GM18873 (cell line): ENCODE measurements around the gene AHCTF1.
"Not testable (repeated sequence)": the region's sequence is repeated elsewhere in the genome, so short reads cannot be mapped to it uniquely, and the experiment has no call there.

ENCODE experiments used
- ATAC-seq: cut with Tn5 transposase; IDR thresholded peaks from one replicate; pipeline ENCODE4 v1.9.1; 2021; ENCODE audit warnings: mild to moderate bottlenecking, moderate library complexity, moderate number of reproducible peaks; ENCODE audit not compliant: unreplicated experiment, low FRiP score

AHCTF1 gene

DNA sequence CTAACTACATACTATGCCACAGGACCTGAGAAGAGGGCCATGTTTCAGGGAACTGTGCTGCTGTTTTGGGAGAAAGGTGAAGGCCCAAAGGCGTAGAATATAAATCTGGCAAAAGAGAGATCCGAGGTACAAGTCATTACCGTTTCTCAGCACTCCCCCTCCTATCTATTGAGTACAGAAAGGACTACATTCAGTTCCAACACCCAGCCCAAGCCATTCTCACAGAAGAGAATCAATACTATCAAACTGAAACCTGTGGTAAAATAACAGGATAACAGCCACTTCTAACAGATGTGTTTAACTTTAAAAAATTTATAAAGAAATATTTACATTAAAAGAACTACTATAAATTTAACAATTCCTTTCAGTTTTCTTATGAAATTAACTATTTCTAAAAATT, 7.8 kb downstream of the AHCTF1 start:
- ATAC-seq, result no peak

DNA sequence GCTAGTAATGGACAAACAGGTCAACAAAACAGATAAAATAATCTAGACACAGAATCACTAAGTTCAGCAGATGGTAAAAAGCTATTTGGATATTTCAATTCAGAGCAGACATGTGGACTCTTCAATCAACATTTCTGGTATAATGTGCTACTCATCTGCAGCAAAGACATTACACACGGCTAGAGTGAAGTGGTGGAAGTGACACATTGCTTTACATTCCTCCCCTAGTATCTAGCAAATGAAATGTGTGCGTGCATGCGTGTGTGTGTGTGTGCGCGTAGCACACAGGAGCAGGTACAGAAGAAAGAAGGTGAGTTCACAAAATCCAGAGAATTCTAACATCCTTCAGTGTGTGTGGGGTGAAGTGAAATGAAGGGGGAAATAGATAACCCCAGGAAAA, 8.3 kb downstream of the AHCTF1 start:
- no peak for ATAC-seq

- no peak for ATAC-seq
Measured at GRCh38 chr1:246921481-246921880, 10.3 kb downstream of the AHCTF1 start.

DNA sequence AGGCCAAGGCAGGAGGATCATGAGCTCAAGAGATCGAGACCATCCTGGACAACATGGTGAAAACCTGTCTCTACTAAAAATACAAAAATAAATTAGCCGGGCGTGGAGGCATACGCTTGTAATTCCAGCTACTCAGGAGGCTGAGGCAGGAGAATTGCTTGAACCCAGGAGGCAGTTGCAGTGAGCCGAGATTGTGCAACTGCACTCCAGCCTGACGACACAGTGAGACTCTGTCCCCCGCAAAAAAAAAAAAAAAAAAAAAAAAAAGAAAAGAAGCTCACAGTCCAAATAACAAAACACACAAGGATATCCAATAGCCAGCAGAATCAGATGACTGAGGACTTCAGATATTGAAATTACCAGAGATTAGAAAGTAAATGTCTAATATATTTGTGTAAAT, 11.8 kb downstream of the AHCTF1 start:
- no peak for ATAC-seq

DNA sequence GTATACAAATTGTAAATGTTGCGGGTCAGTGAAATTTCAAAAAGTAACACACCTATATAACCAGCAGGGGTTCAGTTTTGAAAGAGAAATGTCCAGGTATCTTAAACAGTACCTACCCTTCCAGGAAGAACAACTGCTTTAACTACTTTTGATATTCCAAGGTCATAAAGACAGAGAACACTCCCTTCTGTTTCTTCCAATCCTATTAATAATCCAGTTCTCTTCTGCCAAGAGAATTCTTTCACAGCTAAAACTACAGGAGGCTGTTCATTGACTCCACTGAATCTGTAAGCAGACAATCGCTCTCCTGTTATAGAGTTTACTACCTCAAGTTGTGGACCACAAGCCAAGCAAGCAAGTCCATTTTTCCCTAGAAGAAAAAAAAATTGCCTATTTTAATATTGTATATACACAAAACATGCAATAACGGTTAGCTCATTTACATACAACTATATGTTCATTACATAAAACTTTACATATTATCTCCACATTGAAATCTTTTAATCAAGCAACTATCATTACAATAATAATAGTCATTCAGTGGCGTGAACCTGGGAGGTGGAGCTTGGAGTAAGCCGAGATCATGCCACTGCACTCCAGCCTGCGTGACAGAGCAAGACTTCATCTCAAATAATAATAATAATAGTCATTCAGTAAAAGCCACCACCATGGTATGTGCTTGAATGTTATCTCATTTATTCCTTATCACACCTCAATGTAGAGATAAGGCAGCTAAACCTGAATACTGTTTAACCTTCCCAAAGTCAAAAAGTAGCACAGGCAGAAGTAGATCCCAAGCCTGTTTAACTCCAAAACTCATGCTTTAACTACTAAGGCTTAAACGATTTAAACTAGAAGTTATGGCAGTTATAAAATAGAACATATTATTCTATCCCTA, 15.5 kb downstream of the AHCTF1 start:
- not testable (repeated sequence) for ATAC-seq

DNA sequence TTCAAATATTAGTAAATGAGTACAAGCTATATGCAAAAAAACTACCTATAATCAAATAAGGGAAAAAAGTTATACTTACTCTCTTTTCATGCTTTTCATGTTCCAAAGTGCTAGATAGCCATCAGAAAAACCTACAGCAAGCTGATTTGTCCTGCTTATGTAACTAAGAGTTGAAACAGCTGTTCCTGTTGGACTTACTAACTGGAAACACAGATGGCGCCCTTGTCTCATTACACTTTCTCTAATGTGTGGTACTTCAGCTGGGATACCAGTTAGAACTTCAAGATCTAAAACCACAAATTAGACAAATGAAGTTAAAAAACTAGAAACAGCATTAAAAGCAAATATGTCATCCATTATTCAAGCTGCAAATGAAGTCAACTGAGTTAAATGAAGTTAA, 24.3 kb downstream of the AHCTF1 start:
- ATAC-seq, result no peak

DNA sequence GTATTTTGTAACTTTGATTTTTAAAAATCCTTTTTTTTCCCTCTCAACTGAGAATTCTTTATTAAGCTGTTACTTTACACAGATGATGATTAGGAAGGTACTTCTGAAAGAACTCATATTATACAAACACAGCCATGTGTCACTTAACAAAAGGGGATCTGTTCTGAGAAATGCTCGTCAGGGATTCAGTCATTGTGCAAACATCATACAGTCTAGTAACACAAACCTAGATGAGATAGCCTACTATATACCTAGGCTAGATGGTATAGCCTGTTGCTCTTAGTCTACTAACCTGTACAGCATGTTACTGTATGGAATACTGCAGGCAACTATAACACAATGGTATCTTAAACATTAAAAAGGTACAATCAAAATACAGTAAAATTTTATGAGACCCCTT, 24.9 kb downstream of the AHCTF1 start:
- ATAC-seq, result no peak

GRCh38 chr1:246901874-246902273, 29.9 kb downstream of the AHCTF1 start:
- ATAC-seq, result no peak

- no peak for ATAC-seq
Measured at GRCh38 chr1:246897302-246897701, 34.4 kb downstream of the AHCTF1 start.

- no peak for ATAC-seq
Measured at GRCh38 chr1:246893191-246893939, 38.4 kb downstream of the AHCTF1 start.

GRCh38 chr1:246891105-246891504, 40.6 kb downstream of the AHCTF1 start:
- no peak for ATAC-seq

- no peak for ATAC-seq
Measured at GRCh38 chr1:246888522-246888921, 43.2 kb downstream of the AHCTF1 start.

DNA sequence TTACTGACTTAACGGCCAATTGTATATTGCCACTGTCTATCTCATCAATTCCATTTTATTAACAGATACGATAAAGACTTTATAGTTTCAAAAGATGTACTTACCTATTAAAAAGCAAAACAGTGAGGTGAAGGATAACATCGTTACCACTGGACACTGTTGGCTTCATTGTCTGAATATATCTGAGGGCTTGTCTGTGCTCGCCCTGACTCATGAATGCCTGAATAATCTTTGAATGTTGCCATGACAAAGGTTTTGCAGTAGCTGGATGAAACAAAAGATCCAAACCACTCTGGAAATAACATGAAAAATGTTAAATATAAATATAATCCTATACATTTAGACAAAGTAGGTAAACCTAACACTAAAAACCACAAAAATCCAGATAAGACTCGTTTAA, 46.4 kb downstream of the AHCTF1 start:
- ATAC-seq, result not testable (repeated sequence)

- no peak for ATAC-seq
Measured at GRCh38 chr1:246878551-246878950, 53.2 kb downstream of the AHCTF1 start.

GRCh38 chr1:246876431-246876830, 55.3 kb downstream of the AHCTF1 start:
- ATAC-seq, result no peak

- no peak for ATAC-seq
Measured at GRCh38 chr1:246875041-246876026, 56.4 kb downstream of the AHCTF1 start.

GRCh38 chr1:246865921-246866320, 65.8 kb downstream of the AHCTF1 start:
- ATAC-seq, result no peak

- ATAC-seq, result not testable (repeated sequence)
Measured at GRCh38 chr1:246863791-246864190, 68.0 kb downstream of the AHCTF1 start.

GRCh38 chr1:246860401-246860800, 71.3 kb downstream of the AHCTF1 start:
- no peak for ATAC-seq

GRCh38 chr1:246856371-246856770, 75.4 kb downstream of the AHCTF1 start:
- no peak for ATAC-seq
